H1 (cell line): Measurements from ENCODE around the gene GMCL2. TPM values are rescaled to one million over a fixed set of nuclear protein-coding genes. Genes with fewer than 3 reads are reported as not detected.

Experiments
- CTCF ChIA-PET: fragments of 300-600 bp; sonication (Branson Sonifier 250); formaldehyde crosslinking; loops from one replicate; lab custom pipeline; 2021; ENCODE audit not compliant: partially characterized antibody; lab: Charles Lee
- POLR2A ChIA-PET: fragments of 300-600 bp; sonication (Branson Sonifier 250); formaldehyde crosslinking; loops from one replicate; lab custom pipeline; 2021; ENCODE audit warnings: inconsistent platforms; ENCODE audit not compliant: partially characterized antibody; lab: Charles Lee
- DNase-seq, 2 experiments: peaks; one replicate each; pipeline versions ENCODE4 v3.0.0 to v3.0.0-alpha.2; 2010 to 2022; ENCODE audit warnings: low spot score in 2 of 2, low read depth in 1 of 2, mixed read lengths in 1 of 2
- FAIRE-seq: peaks from 2 replicates; lab custom pipeline; 2011; peaks lifted over from hg19 to GRCh38; lab: Jason Lieb, UNC
- H2AFZ ChIP-seq: 2 replicates; pipeline ENCODE4 v1.8.1; 2012; ENCODE audit warnings: low read length, inconsistent platforms
- H2AK5ac ChIP-seq: 2 replicates; pipeline ENCODE4 v1.6.1; 2013; ENCODE audit warnings: low read depth, low read length
- H2BK120ac ChIP-seq: replicated peaks from 2 replicates; pipeline ENCODE3; 2013; ENCODE audit warnings: low read depth, low read length, inconsistent platforms
- H2BK12ac ChIP-seq: 2 replicates; pipeline ENCODE4 v1.6.1; 2013; ENCODE audit warnings: low read depth, low read length
- H2BK15ac ChIP-seq: 2 replicates; pipeline ENCODE4 v1.6.1; 2013; ENCODE audit warnings: low read length
- H2BK20ac ChIP-seq: 2 replicates; pipeline ENCODE4 v1.6.1; 2013; ENCODE audit warnings: low read length
- H2BK5ac ChIP-seq: 2 replicates; pipeline ENCODE4 v1.6.1; 2013; ENCODE audit warnings: low read depth, low read length
- H3K14ac ChIP-seq: 2 replicates; pipeline ENCODE4 v1.6.1; 2013; ENCODE audit warnings: inconsistent platforms; ENCODE audit not compliant: insufficient read length
- H3K18ac ChIP-seq: 2 replicates; pipeline ENCODE4 v1.6.1; 2013; ENCODE audit warnings: low read length; ENCODE audit errors: extremely low read depth
- H3K23ac ChIP-seq: 2 replicates; pipeline ENCODE4 v1.6.1; 2013; ENCODE audit warnings: inconsistent platforms; ENCODE audit not compliant: insufficient read length
- H3K23me2 ChIP-seq: 2 replicates; pipeline ENCODE4 v1.6.1; 2013; ENCODE audit warnings: low read depth, low read length
- H3K27ac ChIP-seq: 2 replicates; pipeline ENCODE4 v1.6.1; 2011; ENCODE audit warnings: low read depth, low read length, inconsistent platforms
- H3K27me3 ChIP-seq, 4 experiments: replicated peaks in 1 of 4; 1 replicate in 1 of 4; 2 replicates in 3 of 4; pipeline versions ENCODE4 v1.6.1 to v1.8.1; 2011 to 2013; ENCODE audit warnings: low read length in 3 of 4, mild to moderate bottlenecking in 3 of 4, inconsistent platforms in 2 of 4, mixed read lengths in 2 of 4, moderate library complexity in 1 of 4; ENCODE audit not compliant: control insufficient read depth in 3 of 4, insufficient read depth in 3 of 4; ENCODE audit errors: extremely low read depth in 1 of 4
- H3K36me3 ChIP-seq, 4 experiments: 2 replicates each; pipeline versions ENCODE4 v1.6.1 to v1.8.1; 2011 to 2013; ENCODE audit warnings: mild to moderate bottlenecking in 4 of 4, low read length in 3 of 4, moderate library complexity in 2 of 4, control low read depth in 1 of 4, inconsistent platforms in 1 of 4; ENCODE audit not compliant: insufficient read depth in 4 of 4, control insufficient read depth in 2 of 4
- H3K4ac ChIP-seq: replicated peaks from 2 replicates; pipeline ENCODE3; 2013; ENCODE audit warnings: low read length, low read depth, mixed read lengths, inconsistent platforms; ENCODE audit not compliant: insufficient read length
- H3K4me1 ChIP-seq, 4 experiments: replicated peaks in 1 of 4; 1 replicate in 1 of 4; 2 replicates in 3 of 4; pipeline versions ENCODE4 v1.6.1 to v1.8.1; 2011 to 2013; ENCODE audit warnings: low read length in 3 of 4, inconsistent platforms in 2 of 4, mixed read lengths in 1 of 4; ENCODE audit not compliant: insufficient read depth in 4 of 4, control insufficient read depth in 3 of 4
- H3K4me2 ChIP-seq, 2 experiments: 2 replicates each; pipeline versions ENCODE4 v1.6.1 to v1.8.1; 2011 to 2013; ENCODE audit warnings: low read depth in 2 of 2, low read length in 2 of 2, control low read depth in 1 of 2, inconsistent platforms in 1 of 2, mild to moderate bottlenecking in 1 of 2; ENCODE audit not compliant: insufficient read depth in 1 of 2
- H3K4me3 ChIP-seq, 4 experiments: fragments of 200-600, 300-600 bp in 1 of 4; sonication (generic), shearing (Covaris generic), sonication (Bioruptor Twin) in 1 of 4; 2 replicates each; pipeline versions ENCODE4 v1.5.1 to v1.8.1; 2011 to 2016; ENCODE audit warnings: low read length in 4 of 4, low read depth in 3 of 4, control low read depth in 2 of 4, inconsistent platforms in 2 of 4, mild to moderate bottlenecking in 2 of 4, mixed read lengths in 1 of 4, moderate library complexity in 1 of 4; ENCODE audit not compliant: insufficient read depth in 2 of 4; ENCODE audit errors: extremely low read depth in 1 of 4
- H3K56ac ChIP-seq: replicated peaks from 2 replicates; pipeline ENCODE3; 2013; ENCODE audit warnings: low read depth, mild to moderate bottlenecking, mixed read lengths, low read length, inconsistent platforms; ENCODE audit not compliant: insufficient read length
- H3K79me1 ChIP-seq: 2 replicates; pipeline ENCODE4 v1.6.1; 2013; ENCODE audit warnings: low read depth, low read length, control low read depth
- H3K79me2 ChIP-seq, 2 experiments: 2 replicates each; pipeline versions ENCODE4 v1.6.1 to v1.8.1; 2012 to 2013; ENCODE audit warnings: low read length in 2 of 2, mild to moderate bottlenecking in 2 of 2, inconsistent platforms in 1 of 2; ENCODE audit not compliant: insufficient read depth in 2 of 2, control insufficient read depth in 1 of 2
- H3K9ac ChIP-seq, 4 experiments: replicated peaks in 1 of 4; 1 replicate in 1 of 4; 2 replicates in 3 of 4; pipeline versions ENCODE4 v1.6.1 to v1.8.1; 2011 to 2013; ENCODE audit warnings: low read depth in 3 of 4, low read length in 3 of 4, control low read depth in 2 of 4, mild to moderate bottlenecking in 2 of 4, moderate library complexity in 2 of 4, inconsistent platforms in 1 of 4; ENCODE audit errors: extremely low read depth in 1 of 4
- H3K9me3 ChIP-seq, 2 experiments: 2 replicates each; pipeline versions ENCODE4 v1.6.1 to v1.8.1; 2012 to 2013; ENCODE audit warnings: mild to moderate bottlenecking in 2 of 2, moderate library complexity in 2 of 2, control low read depth in 1 of 2, inconsistent platforms in 1 of 2, low read depth in 1 of 2, low read length in 1 of 2, mixed read lengths in 1 of 2; ENCODE audit not compliant: insufficient read depth in 2 of 2
- H4K20me1 ChIP-seq, 2 experiments: replicated peaks in 1 of 2; 2 replicates each; pipeline versions ENCODE3 to v1.8.1; 2011 to 2013; ENCODE audit warnings: inconsistent platforms in 2 of 2, low read length in 2 of 2, mild to moderate bottlenecking in 1 of 2; ENCODE audit not compliant: insufficient read depth in 2 of 2, control insufficient read depth in 1 of 2
- H4K5ac ChIP-seq: 2 replicates; pipeline ENCODE4 v1.6.1; 2013; ENCODE audit warnings: low read length, low read depth, mixed read lengths, inconsistent platforms; ENCODE audit not compliant: insufficient read length
- H4K8ac ChIP-seq: 2 replicates; pipeline ENCODE4 v1.8.0; 2013; ENCODE audit warnings: mild to moderate bottlenecking, moderate library complexity, low read length, inconsistent platforms; ENCODE audit not compliant: insufficient read depth; ENCODE audit errors: extremely low read depth
- H4K91ac ChIP-seq: replicated peaks from 2 replicates; pipeline ENCODE3; 2013; ENCODE audit warnings: low read length, mixed read lengths, inconsistent platforms; ENCODE audit not compliant: insufficient read length
- ATF3 ChIP-seq: IDR thresholded peaks from 2 replicates; pipeline ENCODE4 v1.6.1; 2011; ENCODE audit warnings: low read depth, mild to moderate bottlenecking, low read length; ENCODE audit not compliant: insufficient read depth
- CHD1 ChIP-seq: IDR thresholded peaks from 2 replicates; pipeline ENCODE4 v1.6.1; 2012; ENCODE audit warnings: low read depth, low read length, improper control_type of control experiment
- MAX ChIP-seq: IDR thresholded peaks from 2 replicates; pipeline ENCODE4 v1.6.1; 2012; ENCODE audit warnings: inconsistent platforms
- POU5F1 ChIP-seq: IDR thresholded peaks from 2 replicates; pipeline ENCODE4 v1.6.1; 2011; ENCODE audit warnings: low read depth, mild to moderate bottlenecking, low read length, moderate library complexity
- SAP30 ChIP-seq: fragments of 300-600 bp; sonication (generic); IDR thresholded peaks from 2 replicates; pipeline ENCODE4 v1.7.1; 2012; ENCODE audit warnings: low read length, moderate library complexity, mild to moderate bottlenecking, inconsistent platforms; ENCODE audit not compliant: insufficient read depth, insufficient replicate concordance
- whole genome bisulfite sequencing, 2 experiments: shearing (Covaris generic) in 1 of 2; methylation state at CpG; one replicate each; pipeline versions ENCODE4 v1.1.6 to v1.1.7; 2013 to 2015; ENCODE audit warnings: low lambda C conversion rate in 2 of 2, mixed read lengths in 2 of 2, inconsistent platforms in 1 of 2, low coverage in 1 of 2, missing lambda C conversion rate in 1 of 2; ENCODE audit not compliant: insufficient replicate concordance in 2 of 2, insufficient coverage in 1 of 2, insufficient read length in 1 of 2; ENCODE audit errors: extremely low coverage in 1 of 2, missing lambda C conversion rate in 1 of 2; 5-methylcytosine and 5-hydroxymethylcytosine counted together
- polyA plus RNA-seq, 7 experiments: library from polyadenylated mRNA; depleted of rRNA in 3 of 7; stranded (reverse) in 5 of 7; unstranded in 2 of 7; fragments of >200 nt in 5 of 7; fragments of 200-250 nt in 2 of 7; gene quantifications; 1 replicate in 5 of 7; 2 replicates in 1 of 7; 4 replicates in 1 of 7; pipeline versions ENCODE4 v1.2.1 to v1.2.3, GENCODE V29; 2011 to 2013; ENCODE audit warnings: missing spikeins in 2 of 7, mixed read lengths in 2 of 7
- total RNA-seq: library from RNA; stranded (reverse); fragmentation: NEBNext Ultra II Directional; extraction: Animal tissue kit (Norgen Biotek cat#: 25700); gene quantifications from 2 replicates; pipeline ENCODE4 v1.2.1, GENCODE V29; 2021

Gene GMCL2
- total and polyA plus RNA-seq, 2 of the 8 experiments (the other 6 are each of a cell fraction or from before 2014, with no cell fraction given), result 0.13 TPM; not detected in 1

- H3K4me1 ChIP-seq, result peaks cover 0 to 15% (median 5%) of the 10 kb centered on the region in 4 experiments; a peak in 5 of 7 replicates
- H2BK120ac ChIP-seq, result no peak overlapping the region
- no peak overlapping the region for H3K23ac ChIP-seq
- ChIA-PET POLR2A (interaction anchor here (1.3 to 31.3 kb wide), 7 partner anchors 8 to 39 kb away, joined by 3 to 985 read pairs (median 55); partner anchors contain the start of genes GMCL2, HNRNPAB and PHYKPL), CTCF (no interaction called here)
- no peak overlapping the region for H3K9ac ChIP-seq
- H4K8ac ChIP-seq, result no peak overlapping the region
- H2BK20ac ChIP-seq, result no peak overlapping the region
- no peak overlapping the region for H3K4ac ChIP-seq
- no peak overlapping the region for H3K56ac ChIP-seq
- no peaks in the 10 kb centered on the region for H3K27me3 ChIP-seq
- no peak overlapping the region for H2BK5ac ChIP-seq
- no peaks in the 10 kb centered on the region for H3K23me2 ChIP-seq
- H3K79me1 ChIP-seq, result no peaks in the 10 kb centered on the region; the same call in 1 of the 2 replicates
- H3K14ac ChIP-seq, result no peak overlapping the region
- no peak overlapping the region for H3K4me2 ChIP-seq
- H4K20me1 ChIP-seq, result peaks cover 3 to 19% of the 10 kb centered on the region in 2 experiments
- no peak overlapping the region for H4K5ac ChIP-seq
- FAIRE-seq, result no peak
- no peak overlapping the region for H2BK12ac ChIP-seq
- no peak overlapping the region for H4K91ac ChIP-seq
- no peak overlapping the region for H3K27ac ChIP-seq
- no peak overlapping the region for H2BK15ac ChIP-seq
- H3K36me3 ChIP-seq, result peaks cover 2 to 60% (median 14%) of the 10 kb centered on the region in 4 experiments
- WGBS, 2 experiments, result 95% methylated on average over 3 of the region's 3 CpGs; no CpG with 5 or more reads in 1 of the 2 experiments
- H3K4me3 ChIP-seq, result no peak overlapping the region
- DNase-seq, result no peak
- no peak overlapping the region for H2AK5ac ChIP-seq
- H2AFZ ChIP-seq, result no peak overlapping the region
- no peaks in the 10 kb centered on the region for H3K79me2 ChIP-seq
- H3K9me3 ChIP-seq, result no peaks in the 10 kb centered on the region
- H3K18ac ChIP-seq, result no peak overlapping the region
- no peak for TF ChIP-seq CHD1
- TF ChIP-seq SAP30, result no peak
- TF ChIP-seq MAX, result no peak
- TF ChIP-seq ATF3, result no peak
- TF ChIP-seq POU5F1, result no peak
Measured at GRCh38 chr5:178218827-178219226, 31.7 kb upstream of the GMCL2 start.
